Measurements from ENCODE around the gene ATAD2B.

DNA sequence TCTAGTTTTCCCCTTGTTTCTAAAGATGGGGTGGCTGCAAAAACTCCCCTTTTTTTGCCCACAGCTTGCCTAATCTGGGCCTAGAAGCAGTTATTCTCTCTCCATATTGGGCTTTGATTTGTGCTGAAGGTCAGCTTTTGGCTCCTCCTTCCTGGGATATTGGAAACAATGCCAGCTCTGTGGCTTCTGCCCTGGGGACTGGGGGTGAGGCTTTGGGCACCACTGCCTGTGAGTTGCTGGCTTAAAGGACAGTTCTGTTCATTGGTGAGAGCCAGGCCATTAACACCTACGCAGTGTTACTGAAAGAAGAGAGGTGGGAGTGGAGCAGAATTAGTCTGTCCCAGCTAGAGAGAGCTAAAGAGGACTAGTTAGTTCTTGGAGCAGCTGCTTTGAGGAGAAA, 17.6 kb upstream of the ATAD2B start:
- TF ChIP-seq, protein P1, sequence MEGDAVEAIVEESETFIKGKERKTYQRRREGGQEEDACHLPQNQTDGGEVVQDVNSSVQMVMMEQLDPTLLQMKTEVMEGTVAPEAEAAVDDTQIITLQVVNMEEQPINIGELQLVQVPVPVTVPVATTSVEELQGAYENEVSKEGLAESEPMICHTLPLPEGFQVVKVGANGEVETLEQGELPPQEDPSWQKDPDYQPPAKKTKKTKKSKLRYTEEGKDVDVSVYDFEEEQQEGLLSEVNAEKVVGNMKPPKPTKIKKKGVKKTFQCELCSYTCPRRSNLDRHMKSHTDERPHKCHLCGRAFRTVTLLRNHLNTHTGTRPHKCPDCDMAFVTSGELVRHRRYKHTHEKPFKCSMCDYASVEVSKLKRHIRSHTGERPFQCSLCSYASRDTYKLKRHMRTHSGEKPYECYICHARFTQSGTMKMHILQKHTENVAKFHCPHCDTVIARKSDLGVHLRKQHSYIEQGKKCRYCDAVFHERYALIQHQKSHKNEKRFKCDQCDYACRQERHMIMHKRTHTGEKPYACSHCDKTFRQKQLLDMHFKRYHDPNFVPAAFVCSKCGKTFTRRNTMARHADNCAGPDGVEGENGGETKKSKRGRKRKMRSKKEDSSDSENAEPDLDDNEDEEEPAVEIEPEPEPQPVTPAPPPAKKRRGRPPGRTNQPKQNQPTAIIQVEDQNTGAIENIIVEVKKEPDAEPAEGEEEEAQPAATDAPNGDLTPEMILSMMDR (IDR thresholded peaks at IDR 0.05), result no peak
- TF ChIP-seq POLR2A (IDR thresholded peaks at IDR 0.05), result no peak
